D721Med (cell line): Measurements from ENCODE around the gene MMGT1.

Experiments
- DNase-seq: peaks from one replicate; pipeline ENCODE4 v3.0.0; 2011; ENCODE audit warnings: low spot score; ENCODE audit not compliant: insufficient read length
- FAIRE-seq: peaks from 2 replicates; lab custom pipeline; 2011; peaks lifted over from hg19 to GRCh38; lab: Jason Lieb, UNC
- TF ChIP-seq, protein P1 (sequence below): IDR thresholded peaks from 2 replicates; pipeline ENCODE4 v1.5.1; 2012; ENCODE audit warnings: mild to moderate bottlenecking, control low read depth; ENCODE audit not compliant: insufficient read depth; ENCODE audit errors: missing control alignments

Gene MMGT1

DNA sequence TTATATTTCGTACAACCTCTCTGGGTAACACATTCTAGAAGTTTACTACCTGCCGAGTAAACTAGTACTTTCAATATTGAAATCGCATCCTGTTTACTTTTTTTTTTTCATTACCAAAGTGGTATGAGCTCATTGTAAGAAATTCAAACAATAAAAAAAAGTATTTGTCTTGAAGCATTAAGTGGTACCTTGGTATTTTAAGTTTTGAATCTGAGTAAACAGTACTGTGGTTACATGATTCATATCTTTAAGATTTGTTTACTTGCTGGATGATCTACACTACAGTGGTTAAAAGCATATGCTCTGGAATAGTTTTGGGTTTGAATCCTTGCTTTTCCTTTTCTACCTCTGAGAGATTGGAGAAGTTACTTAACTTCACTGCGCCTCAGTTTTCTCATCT is 3.8 kb upstream of the MMGT1 start:
- FAIRE-seq, result no peak
- no peak for DNase-seq
- TF ChIP-seq, protein P1, sequence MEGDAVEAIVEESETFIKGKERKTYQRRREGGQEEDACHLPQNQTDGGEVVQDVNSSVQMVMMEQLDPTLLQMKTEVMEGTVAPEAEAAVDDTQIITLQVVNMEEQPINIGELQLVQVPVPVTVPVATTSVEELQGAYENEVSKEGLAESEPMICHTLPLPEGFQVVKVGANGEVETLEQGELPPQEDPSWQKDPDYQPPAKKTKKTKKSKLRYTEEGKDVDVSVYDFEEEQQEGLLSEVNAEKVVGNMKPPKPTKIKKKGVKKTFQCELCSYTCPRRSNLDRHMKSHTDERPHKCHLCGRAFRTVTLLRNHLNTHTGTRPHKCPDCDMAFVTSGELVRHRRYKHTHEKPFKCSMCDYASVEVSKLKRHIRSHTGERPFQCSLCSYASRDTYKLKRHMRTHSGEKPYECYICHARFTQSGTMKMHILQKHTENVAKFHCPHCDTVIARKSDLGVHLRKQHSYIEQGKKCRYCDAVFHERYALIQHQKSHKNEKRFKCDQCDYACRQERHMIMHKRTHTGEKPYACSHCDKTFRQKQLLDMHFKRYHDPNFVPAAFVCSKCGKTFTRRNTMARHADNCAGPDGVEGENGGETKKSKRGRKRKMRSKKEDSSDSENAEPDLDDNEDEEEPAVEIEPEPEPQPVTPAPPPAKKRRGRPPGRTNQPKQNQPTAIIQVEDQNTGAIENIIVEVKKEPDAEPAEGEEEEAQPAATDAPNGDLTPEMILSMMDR, result no peak

DNA sequence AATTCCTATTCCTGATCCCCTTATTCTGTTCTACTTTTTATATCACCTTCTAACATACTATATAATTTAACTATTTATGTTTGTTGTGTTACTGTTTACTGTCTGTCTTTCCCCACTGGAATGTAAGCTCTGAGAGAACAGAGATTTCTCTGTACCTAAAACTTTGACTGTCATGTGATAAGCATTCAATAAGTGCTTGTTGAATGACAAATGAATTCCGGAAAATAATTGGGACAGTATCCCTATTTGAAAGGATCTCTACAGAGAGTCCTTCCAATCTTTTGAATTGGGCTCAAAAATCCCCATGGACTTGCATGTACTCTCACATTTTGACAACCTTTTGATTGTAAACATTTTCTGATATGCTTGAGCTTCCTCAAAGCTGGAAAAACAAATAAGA is 1.6 kb upstream of the MMGT1 start:
- FAIRE-seq (no peak), DNase-seq (no peak)
- TF ChIP-seq, protein P1, result no peak

DNA sequence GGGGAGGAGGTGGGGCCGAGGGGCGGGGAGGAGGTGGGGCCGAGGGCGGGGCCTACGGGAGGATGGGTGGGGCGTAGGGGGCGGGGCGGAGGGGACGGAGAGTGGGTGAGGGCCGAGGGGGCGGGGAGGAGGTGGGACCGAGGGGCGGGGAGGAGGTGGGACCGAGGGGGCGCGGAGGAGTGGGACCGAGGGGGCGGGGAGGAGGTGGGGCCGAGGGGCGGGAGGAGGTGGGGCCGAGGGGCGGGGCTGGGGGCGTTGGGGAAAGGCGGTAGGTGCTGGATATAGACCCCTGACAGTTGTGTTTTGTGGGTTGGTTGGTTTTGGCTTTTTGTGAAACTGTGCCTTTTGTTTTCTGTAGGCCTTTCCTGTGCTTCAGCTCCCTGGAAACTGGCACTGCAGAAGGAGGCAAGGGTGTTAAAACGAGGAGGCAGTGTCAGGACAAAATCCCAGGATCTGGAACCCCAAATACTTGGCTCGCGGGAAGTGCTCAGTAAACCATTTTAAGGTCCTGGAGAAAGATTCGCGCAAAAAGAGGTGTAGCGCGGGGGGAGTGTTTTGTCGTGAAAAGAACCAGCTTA is 580 bp upstream of the MMGT1 start:
- FAIRE-seq (no peak), DNase-seq (peak; percentile 30)
- TF ChIP-seq, protein P1, result no peak

DNA sequence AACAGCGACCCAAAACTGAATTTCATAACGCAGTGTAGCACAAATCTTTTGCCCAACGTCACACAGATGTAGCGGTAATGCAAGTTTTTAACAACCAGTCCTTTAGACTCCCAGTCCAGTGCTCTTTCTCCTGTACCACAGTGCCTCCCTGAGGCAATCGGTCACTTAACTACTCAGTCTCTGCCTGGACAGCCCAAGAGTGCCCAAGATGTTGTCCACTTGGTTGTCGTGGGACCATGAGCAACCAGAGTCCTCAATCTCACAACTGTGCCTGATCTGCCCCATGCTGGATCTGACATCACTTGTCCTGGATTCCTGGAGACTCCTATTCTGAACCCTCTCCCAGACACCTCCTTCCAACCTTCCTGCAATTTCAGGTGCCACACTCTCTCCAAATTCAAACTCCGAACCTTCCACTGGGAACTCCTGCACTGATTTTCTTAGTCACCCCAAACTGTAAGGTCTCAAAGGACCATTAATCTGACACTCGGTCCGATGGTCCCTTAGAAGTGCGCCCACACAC is 702 bp downstream of the MMGT1 start:
- FAIRE-seq (no peak), DNase-seq (no peak)
- TF ChIP-seq, protein P1, result peak; percentile 1

DNA sequence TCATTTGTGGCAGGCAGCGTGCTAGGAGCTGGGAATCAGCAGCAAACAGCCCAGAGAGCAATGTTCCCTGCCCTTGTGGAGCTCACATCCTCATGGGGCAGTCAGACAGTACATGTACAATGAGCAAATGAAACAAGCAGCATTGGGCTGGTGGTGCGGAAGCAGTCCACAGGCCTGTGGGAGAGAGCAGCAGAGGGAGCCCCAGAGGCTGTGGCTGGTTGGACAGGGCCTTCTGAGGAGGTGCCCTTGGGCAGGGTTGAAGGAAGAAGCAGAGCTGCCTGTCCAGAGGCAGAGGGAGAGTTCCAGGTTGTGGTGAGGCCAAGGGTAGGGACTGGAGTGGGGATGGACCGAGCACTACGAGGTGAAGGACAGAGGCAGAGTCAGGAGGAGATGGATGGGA is 22.5 kb downstream of the MMGT1 start:
- FAIRE-seq (no peak), DNase-seq (no peak)
- TF ChIP-seq, protein P1, result no peak

DNA sequence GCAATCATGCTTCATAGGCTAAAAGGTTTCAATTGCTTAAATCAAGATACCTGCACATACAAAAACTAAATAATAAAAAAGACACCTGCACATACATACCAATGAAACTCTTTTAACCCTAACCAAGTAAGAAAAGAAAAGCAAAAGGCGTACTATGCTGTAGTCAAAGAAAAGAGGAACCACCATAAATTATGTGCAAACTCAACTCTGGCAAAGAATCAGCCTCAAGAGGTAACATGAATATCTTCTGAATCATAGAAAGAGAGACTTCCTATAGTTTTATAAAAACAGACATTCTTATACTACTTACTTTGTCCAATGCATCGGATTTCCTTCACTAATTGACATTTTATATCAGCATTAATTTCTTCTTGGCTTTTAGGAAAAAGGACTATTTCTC is 29.3 kb downstream of the MMGT1 start:
- no peak for DNase-seq
- TF ChIP-seq, protein P1, result no peak
- no peak for FAIRE-seq
